HG02885 (cell line): ENCODE data around the gene ST6GAL1.
"Not testable (repeated sequence)": the region's sequence is repeated elsewhere in the genome, so short reads cannot be mapped to it uniquely, and the experiment has no call there.

ENCODE experiments used
- ATAC-seq: cut with Tn5 transposase; IDR thresholded peaks from one replicate; pipeline ENCODE4 v1.9.1; 2021; ENCODE audit warnings: mild to moderate bottlenecking; ENCODE audit not compliant: unreplicated experiment, poor library complexity

Gene ST6GAL1

GRCh38 chr3:186991470-186991869 is 61.1 kb downstream of the ST6GAL1 start:
- ATAC-seq, result no peak

GRCh38 chr3:186992096-186992495 is 61.8 kb downstream of the ST6GAL1 start:
- not testable (repeated sequence) for ATAC-seq

- no peak for ATAC-seq
Observed at GRCh38 chr3:186993210-186993782, 63.0 kb downstream of the ST6GAL1 start.

GRCh38 chr3:186994000-186994955 is 64.0 kb downstream of the ST6GAL1 start:
- no peak for ATAC-seq

GRCh38 chr3:186996356-186996755 is 66.0 kb downstream of the ST6GAL1 start:
- peak; percentile 20 for ATAC-seq

- ATAC-seq, result no peak
Observed at GRCh38 chr3:186997061-186997460, 66.7 kb downstream of the ST6GAL1 start.

GRCh38 chr3:186997473-186997939 is 67.2 kb downstream of the ST6GAL1 start:
- peak; percentile 35 for ATAC-seq

- no peak for ATAC-seq
Observed at GRCh38 chr3:186998937-186999368, 68.6 kb downstream of the ST6GAL1 start.

GRCh38 chr3:187000711-187001151 is 70.4 kb downstream of the ST6GAL1 start:
- peak; percentile 64 for ATAC-seq

- ATAC-seq, result no peak
Observed at GRCh38 chr3:187002915-187003314, 72.6 kb downstream of the ST6GAL1 start.

GRCh38 chr3:187005827-187006481 is 75.6 kb downstream of the ST6GAL1 start:
- ATAC-seq, result no peak

GRCh38 chr3:187006864-187007630 is 76.7 kb downstream of the ST6GAL1 start:
- no peak for ATAC-seq

GRCh38 chr3:187010382-187010781 is 80.1 kb downstream of the ST6GAL1 start:
- not testable (repeated sequence) for ATAC-seq

- peak; percentile 51 for ATAC-seq
Observed at GRCh38 chr3:187011915-187012314, 81.6 kb downstream of the ST6GAL1 start.

- ATAC-seq, result no peak
Observed at GRCh38 chr3:187012609-187013051, 82.3 kb downstream of the ST6GAL1 start.

- no peak for ATAC-seq
Observed at GRCh38 chr3:187013159-187013716, 82.9 kb downstream of the ST6GAL1 start.

GRCh38 chr3:187014417-187014864 is 84.1 kb downstream of the ST6GAL1 start:
- ATAC-seq, result no peak

GRCh38 chr3:187015903-187016638 is 85.7 kb downstream of the ST6GAL1 start:
- peak; percentile 50 for ATAC-seq
